ENCODE results near the gene FAM107B. TPM values are rescaled to one million over a fixed set of nuclear protein-coding genes. Genes with fewer than 3 reads are reported as not detected.
"Not testable (repeated sequence)": the region's sequence is repeated elsewhere in the genome, so short reads cannot be mapped to it uniquely, and the experiment has no call there.

FAM107B gene
- total RNA-seq, 1 experiment from 2014 or later: 41.3 TPM

GRCh38 chr10:14821635-14822375 is 47.1 kb upstream of the FAM107B start:
- Mint-ChIP-seq H3K9me3 (ENCODE audit: unreplicated experiment) (no peaks in the 10 kb centered on the region), H3K36me3 (ENCODE audit: insufficient read depth, unreplicated experiment) (no peaks in the 10 kb centered on the region), H3K4me3 (ENCODE audit: unreplicated experiment) (no peak overlapping the region), H3K4me1 (ENCODE audit: insufficient read depth, unreplicated experiment) (peaks cover 11% of the 10 kb centered on the region), H3K27me3 (ENCODE audit: insufficient read depth, unreplicated experiment) (peaks cover 16% of the 10 kb centered on the region), H3K27ac (ENCODE audit: low read depth, unreplicated experiment) (no peak overlapping the region)
- no TSS peak for BruUV-seq (replicated peaks)
- no peak for TF ChIP-seq CTCF (IDR thresholded peaks at IDR 0.05; ENCODE audit: unreplicated experiment)
- intact Hi-C loops (cut with micrococcal nuclease): loop anchor here (5.0 to 10.0 kb wide), 2 partner anchors 625 to 1037 kb away; no protein-coding TSS in a partner anchor
- CTCF ChIA-PET: interaction anchor here (0.6 to 4.1 kb wide), 13 partner anchors 8 to 323 kb away, joined by 3 to 102 read pairs (median 9); partner anchors contain the start of genes CDNF, HSPA14 and MSANTD7
- POLR2A ChIA-PET: interaction anchor here (0.6 kb wide), 1 partner anchor 136 kb away, joined by 3 read pairs; no protein-coding TSS in a partner anchor
- DNase-seq (ENCODE audit: unreplicated experiment): no peak

DNA sequence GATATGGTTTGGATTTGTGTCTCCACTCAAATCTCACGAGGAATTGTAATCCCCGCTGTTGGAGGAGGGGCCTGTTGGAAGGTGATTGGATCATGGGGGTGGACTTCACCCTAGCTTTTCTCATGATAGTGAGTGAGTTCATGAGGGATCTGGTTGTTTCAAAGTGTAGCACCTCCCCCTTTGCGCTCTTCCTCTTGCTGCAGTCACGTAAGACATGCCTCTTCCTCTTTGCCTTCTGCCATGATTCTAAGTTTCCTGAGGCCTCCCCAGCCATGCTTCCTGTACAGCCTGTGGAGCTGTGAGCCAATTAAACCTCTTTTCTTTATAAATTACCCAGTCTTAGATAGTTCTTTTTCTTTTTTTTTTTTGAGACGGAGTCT is 46.1 kb upstream of the FAM107B start:
- POLR2A ChIA-PET: no interaction called here
- Mint-ChIP-seq H3K4me1 (ENCODE audit: insufficient read depth, unreplicated experiment) (peaks cover 11% of the 10 kb centered on the region), H3K9me3 (ENCODE audit: unreplicated experiment) (no peaks in the 10 kb centered on the region), H3K4me3 (ENCODE audit: unreplicated experiment) (no peak overlapping the region), H3K27me3 (ENCODE audit: insufficient read depth, unreplicated experiment) (peaks cover 6% of the 10 kb centered on the region), H3K36me3 (ENCODE audit: insufficient read depth, unreplicated experiment) (no peaks in the 10 kb centered on the region), H3K27ac (ENCODE audit: low read depth, unreplicated experiment) (no peak overlapping the region)
- BruUV-seq (replicated peaks): no TSS peak
- intact Hi-C loops (cut with micrococcal nuclease): loop anchor here (5.0 to 10.0 kb wide), 2 partner anchors 623 to 1036 kb away; no protein-coding TSS in a partner anchor
- no peak for TF ChIP-seq CTCF (IDR thresholded peaks at IDR 0.05; ENCODE audit: unreplicated experiment)
- no peak for DNase-seq (ENCODE audit: unreplicated experiment)
- CTCF ChIA-PET: interaction anchor here (1.1 to 4.1 kb wide), 4 partner anchors 18 to 322 kb away, joined by 3 to 38 read pairs (median 6); no protein-coding TSS in a partner anchor

GRCh38 chr10:14820010-14820774 is 45.5 kb upstream of the FAM107B start:
- no peak overlapping the region for H3K27ac Mint-ChIP-seq (ENCODE audit: low read depth, unreplicated experiment)
- H3K27me3 Mint-ChIP-seq (ENCODE audit: insufficient read depth, unreplicated experiment): peaks cover under 1% of the 10 kb centered on the region
- POLR2A ChIA-PET: interaction anchor here (1.0 kb wide), 1 partner anchor 275 kb away, joined by 3 read pairs; no protein-coding TSS in a partner anchor
- no TSS peak for BruUV-seq (replicated peaks)
- intact Hi-C loops (cut with micrococcal nuclease): loop anchor here (5.0 to 10.0 kb wide), 2 partner anchors 623 to 1035 kb away; no protein-coding TSS in a partner anchor
- CTCF ChIA-PET: interaction anchor here (0.6 to 4.1 kb wide), 5 partner anchors 17 to 322 kb away, joined by 3 to 38 read pairs (median 4); no protein-coding TSS in a partner anchor
- peaks cover 11% of the 10 kb centered on the region for H3K4me1 Mint-ChIP-seq (ENCODE audit: insufficient read depth, unreplicated experiment)
- H3K9me3 Mint-ChIP-seq (ENCODE audit: unreplicated experiment): no peaks in the 10 kb centered on the region
- H3K36me3 Mint-ChIP-seq (ENCODE audit: insufficient read depth, unreplicated experiment): no peaks in the 10 kb centered on the region
- TF ChIP-seq CTCF (IDR thresholded peaks at IDR 0.05; ENCODE audit: unreplicated experiment): no peak
- DNase-seq (ENCODE audit: unreplicated experiment): peak; percentile 54
- no peak overlapping the region for H3K4me3 Mint-ChIP-seq (ENCODE audit: unreplicated experiment)

GRCh38 chr10:14816717-14817116 is 42.0 kb upstream of the FAM107B start:
- peaks cover 11% of the 10 kb centered on the region for H3K4me1 Mint-ChIP-seq (ENCODE audit: insufficient read depth, unreplicated experiment)
- H3K9me3 Mint-ChIP-seq (ENCODE audit: unreplicated experiment); BruUV-seq (replicated peaks); POLR2A ChIA-PET; DNase-seq (ENCODE audit: unreplicated experiment); H3K36me3 Mint-ChIP-seq (ENCODE audit: insufficient read depth, unreplicated experiment); H3K4me3 Mint-ChIP-seq (ENCODE audit: unreplicated experiment); H3K27ac Mint-ChIP-seq (ENCODE audit: low read depth, unreplicated experiment); intact Hi-C loops (cut with micrococcal nuclease); H3K27me3 Mint-ChIP-seq (ENCODE audit: insufficient read depth, unreplicated experiment): not testable (repeated sequence)
- CTCF ChIA-PET: interaction anchor here (0.9 to 1.1 kb wide), 2 partner anchors 274 to 280 kb away, joined by 3 to 6 read pairs; no protein-coding TSS in a partner anchor
